ENCODE results near the gene SMU1. TPM values are rescaled to one million over a fixed set of nuclear protein-coding genes. Genes with fewer than 3 reads are reported as not detected.
A peak's percentile ranks its signal among the peaks of the same experiment; 100 is the strongest.

Gene SMU1
- total RNA-seq, 1 donor from 2014 or later, result 25.4 TPM

- Mint-ChIP-seq H3K27ac (no peak overlapping the region), H3K27me3 (no peaks in the 10 kb centered on the region), H3K4me1 (ENCODE audit: unreplicated experiment) (no peaks in the 10 kb centered on the region), H3K36me3 (no peaks in the 10 kb centered on the region), H3K4me3 (no peak overlapping the region), H3K9me3 (no peaks in the 10 kb centered on the region)
- TF ChIP-seq CTCF (conservative IDR thresholded peaks at IDR 0.05), result no peak
- DNase-seq (ENCODE audit: extremely low spot score, unreplicated experiment), result no peak
These were observed 5.7 kb upstream of the SMU1 start for GRCh38 chr9:33082128-33082527.

- H3K36me3 Mint-ChIP-seq, result peaks cover 4% of the 10 kb centered on the region
- no peak for DNase-seq (ENCODE audit: extremely low spot score, unreplicated experiment)
- peaks cover 6% of the 10 kb centered on the region for H3K4me1 Mint-ChIP-seq (ENCODE audit: unreplicated experiment)
- H3K27ac Mint-ChIP-seq, result no peak overlapping the region
- H3K4me3 Mint-ChIP-seq, result no peak overlapping the region
- H3K27me3 Mint-ChIP-seq, result no peaks in the 10 kb centered on the region
- H3K9me3 Mint-ChIP-seq, result no peaks in the 10 kb centered on the region
- TF ChIP-seq CTCF (conservative IDR thresholded peaks at IDR 0.05), result peak; percentile 91
These were observed 4.8 kb upstream of the SMU1 start for GRCh38 chr9:33081128-33081851.

DNA sequence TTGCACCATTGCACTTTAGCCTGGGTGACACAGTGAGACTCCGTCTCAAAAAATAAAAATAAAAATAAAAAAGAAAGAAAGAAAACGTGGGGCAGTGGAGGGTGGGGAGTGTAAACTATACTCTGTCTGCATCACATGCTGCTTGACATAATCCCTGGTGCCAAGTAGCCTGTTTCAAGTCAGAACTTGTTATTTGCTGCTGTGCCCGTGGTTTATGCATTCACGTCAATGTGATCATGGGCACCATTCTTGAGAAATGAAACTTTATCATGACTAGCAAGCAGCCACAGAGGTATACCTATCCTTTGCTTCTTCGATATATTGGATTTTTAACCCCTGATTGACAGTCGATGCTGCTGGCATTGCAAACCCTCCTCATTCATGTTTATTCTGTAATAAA is 4.1 kb upstream of the SMU1 start:
- Mint-ChIP-seq H3K4me3 (no peak overlapping the region), H3K27ac (no peak overlapping the region), H3K36me3 (peaks cover 5% of the 10 kb centered on the region), H3K4me1 (ENCODE audit: unreplicated experiment) (peaks cover 10% of the 10 kb centered on the region), H3K9me3 (no peaks in the 10 kb centered on the region), H3K27me3 (no peaks in the 10 kb centered on the region)
- TF ChIP-seq CTCF (conservative IDR thresholded peaks at IDR 0.05), result no peak
- no peak for DNase-seq (ENCODE audit: extremely low spot score, unreplicated experiment)

DNA sequence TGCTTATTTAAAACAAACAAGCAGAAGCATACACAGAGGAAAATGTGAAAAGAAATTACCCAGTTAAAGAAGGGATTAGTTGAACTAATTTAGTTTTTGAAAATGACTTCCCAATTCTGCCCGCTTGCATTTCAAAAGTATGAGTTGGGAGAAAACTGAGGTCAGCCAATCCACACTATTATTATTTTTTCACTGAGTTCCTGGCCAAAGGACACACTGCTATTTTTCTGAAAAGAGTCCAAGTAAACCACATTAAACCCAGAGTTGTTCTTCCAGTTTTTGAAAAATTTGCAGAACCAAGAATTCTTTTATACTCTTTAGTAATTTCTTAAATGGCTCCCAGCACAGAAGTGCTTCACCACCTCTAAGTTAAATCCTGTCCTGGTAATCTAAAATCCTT is 7.5 kb downstream of the SMU1 start:
- no peaks in the 10 kb centered on the region for H3K27me3 Mint-ChIP-seq
- no peaks in the 10 kb centered on the region for H3K9me3 Mint-ChIP-seq
- no peak for TF ChIP-seq CTCF (conservative IDR thresholded peaks at IDR 0.05)
- peaks cover 7% of the 10 kb centered on the region for H3K36me3 Mint-ChIP-seq
- no peak for DNase-seq (ENCODE audit: extremely low spot score, unreplicated experiment)
- no peak overlapping the region for H3K4me3 Mint-ChIP-seq
- H3K4me1 Mint-ChIP-seq (ENCODE audit: unreplicated experiment), result no peaks in the 10 kb centered on the region
- no peak overlapping the region for H3K27ac Mint-ChIP-seq

GRCh38 chr9:33065157-33066076 is 11.1 kb downstream of the SMU1 start:
- no peak for TF ChIP-seq CTCF (conservative IDR thresholded peaks at IDR 0.05)
- H3K36me3 Mint-ChIP-seq, result peaks cover 7% of the 10 kb centered on the region
- H3K27ac Mint-ChIP-seq, result no peak overlapping the region

More at GRCh38 chr9:33065157-33066076, 11.1 kb downstream of the SMU1 start:
- no peak for DNase-seq (ENCODE audit: extremely low spot score, unreplicated experiment)
- Mint-ChIP-seq H3K27me3 (no peaks in the 10 kb centered on the region), H3K4me3 (no peak overlapping the region), H3K9me3 (no peaks in the 10 kb centered on the region), H3K4me1 (ENCODE audit: unreplicated experiment) (no peaks in the 10 kb centered on the region)
